NCI-H524 treated with DMSO at 0.1 percent for 48 hours (cell line): ENCODE measurements around the gene HDAC10.

Experiments
- DNase-seq: peaks from one replicate; lab custom pipeline; 2025; lab: John Stamatoyannopoulos, UW

Gene HDAC10

DNA sequence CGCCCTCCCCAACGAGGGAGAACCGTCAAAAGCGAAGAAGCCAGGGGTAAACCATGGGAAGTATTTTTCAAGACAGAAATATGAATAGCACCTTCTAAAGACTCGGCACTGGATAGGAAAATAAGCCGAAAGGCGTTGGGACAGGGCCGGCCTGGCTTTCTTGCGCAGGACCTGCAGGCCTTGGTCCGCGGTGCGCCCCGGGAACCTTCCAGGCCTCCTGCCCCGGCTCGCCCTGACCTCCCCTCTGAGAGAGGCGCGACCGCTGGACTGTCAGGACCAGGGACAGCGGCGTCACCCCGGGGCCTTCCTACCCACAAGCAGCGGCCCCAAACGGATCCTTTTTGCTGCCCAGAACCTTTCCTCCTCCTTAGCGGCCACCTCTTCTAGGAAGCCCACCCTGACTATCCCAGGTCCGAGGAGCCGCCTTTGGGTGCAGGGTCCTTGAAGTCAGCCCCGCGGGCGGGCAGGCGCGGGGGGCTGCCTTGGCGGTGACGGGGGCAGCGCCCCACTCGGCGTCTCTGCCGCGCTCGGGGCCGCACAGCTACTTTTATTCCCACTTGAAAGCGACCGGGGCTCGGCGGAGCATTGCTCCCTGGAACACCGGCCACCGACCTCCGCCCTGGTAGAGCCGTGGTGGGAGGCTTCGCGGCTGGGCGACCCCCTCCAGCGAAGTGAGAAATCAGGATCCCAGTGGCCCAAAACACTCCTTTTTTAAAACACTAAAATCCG lies 19.8 kb upstream of the HDAC10 start:
- DNase-seq: no peak

DNA sequence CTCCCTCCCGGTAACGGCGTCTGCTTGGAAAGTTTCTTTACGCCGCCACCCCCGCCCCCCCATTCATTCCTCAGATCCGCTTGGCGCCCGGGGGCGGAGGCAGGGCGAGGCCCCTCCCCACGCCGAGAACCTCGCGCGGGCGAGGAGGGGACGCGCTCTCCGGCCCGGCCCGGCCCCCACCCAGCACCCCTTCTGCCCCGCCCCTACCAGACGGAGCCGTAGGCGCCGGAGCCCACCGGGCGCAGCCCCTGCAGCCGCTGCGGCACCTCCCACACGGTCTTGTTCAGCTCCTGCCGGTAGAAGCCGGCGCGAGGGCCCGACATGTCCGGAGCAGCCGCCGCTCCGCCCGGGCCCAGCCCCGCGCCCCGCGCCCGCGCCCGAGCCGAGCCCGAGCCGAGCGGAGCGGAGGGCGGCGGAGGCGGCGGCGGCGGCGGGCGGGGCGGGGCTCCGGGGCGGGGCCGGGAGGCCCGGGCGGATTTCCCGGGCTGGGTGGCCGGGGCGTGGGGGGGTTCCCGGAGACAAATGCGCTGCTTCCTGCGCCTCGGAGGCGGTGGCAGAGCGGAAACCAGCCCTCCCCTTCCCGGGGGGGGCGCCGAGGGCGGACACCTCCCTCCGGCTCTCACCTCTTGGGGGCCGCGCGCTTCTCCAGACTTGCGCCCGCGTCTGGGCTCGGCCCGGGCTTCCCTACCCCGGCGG lies 19.1 kb upstream of the HDAC10 start, which contains the start of gene MAPK11:
MAPK11 (minus strand) TSS at position 411 of the 696 bp plus-strand sequence; CDS start at position 323, 88 bp downstream.
- DNase-seq: no peak

DNA sequence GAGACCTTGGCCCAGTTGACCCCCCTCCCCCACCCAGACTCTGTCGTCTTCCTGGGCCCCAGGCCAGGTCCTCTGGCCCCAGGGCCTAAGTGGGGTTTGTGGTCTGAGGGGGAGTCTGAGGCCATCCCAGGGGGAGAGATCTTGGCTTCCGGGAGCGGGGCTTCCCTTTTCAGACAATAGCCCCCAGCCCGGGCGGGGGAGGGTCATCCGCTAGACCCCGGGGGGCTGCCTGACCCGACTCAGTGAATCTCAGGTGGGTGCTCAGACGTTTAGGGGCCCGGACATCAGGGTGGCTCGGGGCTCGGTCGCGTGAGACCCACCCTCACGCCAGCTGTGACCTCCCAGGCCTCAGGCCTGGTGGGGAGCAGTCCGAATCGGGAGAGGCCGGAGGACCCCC lies 18.5 kb upstream of the HDAC10 start:
- no peak for DNase-seq

DNA sequence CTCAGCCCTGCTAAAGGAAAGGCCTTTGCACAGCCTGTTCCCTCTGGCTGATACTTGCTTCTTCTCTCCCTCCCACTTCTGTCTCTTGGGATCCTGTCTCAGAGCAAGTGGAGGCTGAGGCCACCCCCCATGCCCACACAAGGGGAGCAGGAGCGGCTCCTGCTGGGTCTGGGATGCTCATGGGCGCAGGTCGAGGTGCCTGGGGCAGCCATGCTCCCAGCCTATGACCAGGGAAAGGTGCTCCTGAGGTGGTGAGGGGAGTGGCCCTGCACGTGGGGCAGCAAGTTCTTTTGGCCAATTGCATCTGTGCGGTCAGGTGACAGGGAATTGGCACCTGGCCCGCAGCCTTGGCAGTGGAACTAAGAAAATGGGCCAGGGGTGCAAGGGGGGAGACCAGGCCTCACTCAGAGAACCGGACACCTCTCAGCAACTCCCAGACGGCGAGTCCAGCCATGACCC lies 17.6 kb upstream of the HDAC10 start:
- no peak for DNase-seq

DNA sequence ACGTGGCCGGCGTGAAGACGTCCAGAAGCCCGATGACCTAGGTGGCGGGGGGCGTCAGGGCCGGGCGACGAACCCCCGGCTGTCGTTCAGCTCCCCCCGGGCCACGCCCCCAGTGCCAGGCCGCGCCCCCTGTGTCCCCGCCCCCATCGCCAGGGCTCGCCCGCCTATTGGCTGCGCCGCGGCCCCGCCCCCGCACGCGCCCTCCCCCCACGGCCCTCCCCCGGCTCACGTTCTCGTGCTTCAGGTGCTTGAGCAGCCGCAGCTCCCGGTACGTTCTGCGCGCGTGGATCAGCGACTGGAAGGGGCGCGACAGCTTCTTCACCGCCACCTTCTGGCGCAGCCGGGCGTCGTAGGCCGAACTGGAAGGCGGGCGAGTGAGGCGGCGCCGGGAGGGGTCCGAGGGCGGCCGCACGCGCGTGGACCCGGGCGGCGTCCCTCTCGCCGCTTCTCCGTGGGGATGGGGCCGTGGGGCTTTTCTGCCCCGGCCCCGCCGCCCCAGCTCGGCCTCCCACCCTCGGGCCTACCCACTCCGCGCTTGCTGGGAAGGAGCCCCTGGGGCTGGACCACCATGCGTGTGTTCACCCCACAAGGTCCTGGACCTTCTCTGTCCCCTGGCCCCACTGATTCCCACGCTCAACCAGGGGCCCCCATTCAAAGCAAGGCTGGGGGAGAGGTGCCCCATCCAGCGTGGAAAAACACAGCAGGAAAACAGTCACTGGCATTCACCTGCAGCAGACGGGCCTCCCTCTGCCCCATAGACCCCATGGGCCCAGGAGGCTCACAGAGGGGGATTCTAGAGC lies 16.7 kb upstream of the HDAC10 start:
- DNase-seq: no peak

DNA sequence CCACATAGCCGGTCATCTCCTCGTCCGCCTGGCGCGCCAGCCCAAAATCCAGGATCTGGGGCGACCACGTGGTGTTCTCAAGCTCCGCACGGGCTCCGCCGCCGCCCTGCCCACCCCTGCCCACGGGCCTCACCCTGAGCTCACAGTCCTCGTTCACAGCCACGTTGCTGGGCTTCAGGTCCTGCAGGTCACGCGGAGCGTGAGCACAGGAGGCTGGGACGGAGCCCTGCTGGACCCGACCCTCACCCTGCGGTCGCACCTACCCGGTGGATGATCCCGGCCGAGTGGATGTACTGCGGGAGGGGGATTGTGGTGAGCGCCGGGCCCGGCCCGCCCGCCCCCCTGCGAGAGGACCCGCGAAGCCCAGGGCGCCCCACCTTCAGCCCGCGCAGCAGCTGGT lies 15.9 kb upstream of the HDAC10 start:
- no peak for DNase-seq

DNA sequence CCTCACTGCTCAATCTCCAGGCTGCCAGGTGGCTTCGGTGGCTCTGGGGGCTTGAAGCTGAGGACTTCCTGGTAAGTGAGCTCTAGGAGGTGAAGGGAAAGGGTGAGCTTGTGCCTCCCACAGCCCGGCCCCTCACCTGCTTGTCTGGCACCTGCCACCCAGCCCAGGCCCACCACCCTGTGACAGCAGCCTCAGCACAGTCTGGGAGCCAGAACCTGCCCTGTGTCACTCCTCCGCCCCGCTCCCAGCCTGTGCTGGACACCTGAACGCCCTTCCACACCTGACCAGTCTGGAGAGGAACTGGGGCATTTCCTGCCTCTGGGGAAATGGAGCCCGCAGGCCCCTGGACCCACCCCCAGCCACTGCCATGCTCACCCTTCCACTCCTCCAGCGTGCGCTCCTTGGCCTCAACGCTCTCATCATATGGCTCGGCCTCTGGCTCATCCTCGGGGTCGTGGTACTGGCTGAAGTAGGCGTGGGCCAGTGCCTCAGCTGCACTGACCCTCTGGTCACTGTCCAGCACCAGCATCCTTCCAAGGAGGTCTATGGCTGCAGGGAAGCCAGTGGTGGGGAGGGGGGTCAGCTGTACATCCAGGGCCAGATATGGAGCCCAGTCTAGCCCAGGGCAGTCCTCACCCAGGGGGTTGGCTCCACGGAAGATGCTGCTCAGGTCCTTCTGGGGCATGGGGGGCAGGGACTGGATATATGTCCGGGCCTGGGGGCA lies 14.0 kb upstream of the HDAC10 start:
- DNase-seq: no peak

DNA sequence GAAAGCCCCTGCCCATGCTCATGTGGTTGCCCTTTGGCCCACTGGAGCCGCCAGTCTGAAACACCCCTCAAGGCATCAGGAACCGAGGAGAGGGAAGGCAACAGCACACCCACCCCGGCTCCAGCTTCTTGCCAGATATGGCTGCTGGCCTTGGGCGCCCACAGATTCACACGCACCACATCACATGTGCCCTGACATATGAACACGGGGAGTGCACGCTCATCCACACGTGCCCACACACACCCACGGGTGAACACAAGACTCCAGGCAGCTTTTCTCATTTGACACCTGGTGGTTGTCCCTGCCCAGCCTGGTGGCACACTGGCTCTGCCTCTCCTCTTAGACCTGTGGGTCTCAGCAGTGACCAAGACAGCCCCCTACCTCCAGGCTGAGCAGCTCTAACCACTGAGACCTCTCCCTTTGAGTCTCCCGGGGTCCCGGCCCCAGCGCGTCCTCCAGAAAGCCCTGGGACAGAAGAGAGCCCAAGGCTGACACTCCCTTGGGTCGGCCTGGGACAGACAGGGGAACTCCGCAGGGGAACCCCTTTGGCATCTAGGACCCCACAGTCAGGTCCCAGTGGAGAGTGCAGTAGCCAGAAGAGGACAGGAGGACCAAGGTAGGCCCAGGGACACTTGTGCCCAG lies 13.2 kb upstream of the HDAC10 start:
- no peak for DNase-seq

DNA sequence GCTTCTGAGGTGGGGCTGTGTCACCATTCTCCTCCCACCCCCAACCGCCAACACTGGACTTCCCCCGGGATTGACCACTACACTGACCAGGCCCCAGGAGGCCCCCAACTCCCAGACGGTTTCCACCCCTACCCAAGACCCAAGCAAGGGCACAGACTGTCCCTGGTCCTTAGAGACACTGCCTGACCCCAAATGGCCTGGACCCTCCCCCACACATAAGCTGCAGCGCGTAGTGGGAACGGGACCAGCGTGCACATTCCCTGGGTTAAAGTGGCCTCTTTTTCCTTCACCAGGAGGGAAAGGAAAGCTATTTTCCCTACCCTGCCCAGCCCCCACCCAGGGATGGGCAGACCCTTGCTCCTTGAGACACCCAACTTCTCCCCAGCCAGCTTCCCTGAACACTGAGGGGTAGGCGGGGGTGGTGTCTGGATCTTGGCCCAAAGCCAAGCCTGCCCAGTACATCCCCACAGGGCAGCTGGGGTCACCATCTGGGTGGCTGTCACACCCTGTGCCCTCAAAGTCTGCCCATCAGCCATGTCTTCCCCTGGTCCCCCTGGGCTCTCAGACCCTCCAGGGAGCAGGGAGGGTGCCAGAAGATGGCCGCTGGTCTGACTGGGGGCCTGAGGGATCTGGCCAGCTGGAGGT lies 12.0 kb upstream of the HDAC10 start:
- DNase-seq: no peak

DNA sequence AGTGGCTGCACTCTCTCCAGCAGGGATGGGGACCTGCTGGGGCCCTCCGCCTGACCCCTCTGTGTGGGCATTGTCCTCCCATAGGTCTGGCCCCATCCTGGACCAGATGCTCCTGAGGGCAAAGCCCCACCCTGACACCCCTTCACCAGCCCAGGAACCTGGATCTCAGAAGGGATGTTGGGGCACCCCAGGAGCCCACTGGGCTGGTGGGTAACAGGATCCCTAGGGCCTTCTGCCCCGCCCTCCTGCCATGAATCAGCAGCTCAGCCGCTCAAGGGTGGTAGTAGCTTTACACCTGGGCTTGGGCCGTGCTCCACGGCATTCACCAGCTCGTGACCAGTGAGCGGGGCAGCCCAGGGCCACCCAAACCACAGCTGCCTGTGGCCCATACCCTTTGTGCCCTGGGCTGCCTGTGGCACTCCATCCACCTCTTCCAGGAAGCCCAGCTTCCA lies 11.4 kb upstream of the HDAC10 start:
- no peak for DNase-seq

DNA sequence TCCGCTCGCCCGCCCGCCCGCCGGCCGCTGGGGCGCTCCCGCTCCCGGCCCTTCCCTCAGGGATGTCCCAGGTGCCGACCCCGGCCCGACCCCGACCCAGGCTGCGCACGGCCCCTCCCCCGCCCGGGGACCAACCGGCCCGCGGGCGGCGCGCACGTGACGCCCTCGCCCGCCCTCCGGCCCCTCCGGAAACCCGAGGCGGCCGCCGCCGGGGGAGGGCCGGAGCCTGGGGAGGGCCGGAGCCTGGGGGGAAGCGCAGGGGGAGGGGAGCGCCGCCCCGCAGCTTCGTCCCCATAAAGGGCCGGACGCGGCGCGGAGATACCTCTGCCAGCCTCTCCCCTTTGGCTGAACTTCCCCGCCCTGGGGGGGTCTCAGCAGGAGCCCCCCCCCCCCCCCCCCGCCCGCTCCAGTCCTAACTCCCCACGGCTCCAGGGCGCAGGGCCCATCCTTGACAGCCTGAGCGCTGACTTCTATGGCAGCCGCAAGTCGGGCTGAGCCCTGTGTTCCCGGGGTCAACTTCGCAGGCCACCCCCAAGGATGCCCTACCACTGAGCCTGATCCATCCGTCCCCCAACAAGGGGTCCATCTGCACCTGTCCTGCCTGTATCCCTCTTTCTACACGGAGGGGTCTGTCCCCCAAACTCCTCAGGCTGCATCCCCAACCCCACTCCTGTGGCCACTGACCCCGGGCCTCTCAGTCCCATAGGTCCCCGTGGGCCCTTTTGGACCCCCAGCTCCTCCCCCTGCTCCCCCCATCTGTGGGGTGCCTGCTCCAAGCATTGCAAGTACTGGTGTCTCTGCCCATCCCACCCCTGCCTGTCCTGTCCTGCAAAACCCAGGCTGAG lies 10.8 kb upstream of the HDAC10 start, which contains the start of gene MAPK12:
MAPK12 (minus strand) TSS at position 69 of the 845 bp plus-strand sequence. CDS start 174 bp downstream, outside the sequence.
- DNase-seq: no peak

DNA sequence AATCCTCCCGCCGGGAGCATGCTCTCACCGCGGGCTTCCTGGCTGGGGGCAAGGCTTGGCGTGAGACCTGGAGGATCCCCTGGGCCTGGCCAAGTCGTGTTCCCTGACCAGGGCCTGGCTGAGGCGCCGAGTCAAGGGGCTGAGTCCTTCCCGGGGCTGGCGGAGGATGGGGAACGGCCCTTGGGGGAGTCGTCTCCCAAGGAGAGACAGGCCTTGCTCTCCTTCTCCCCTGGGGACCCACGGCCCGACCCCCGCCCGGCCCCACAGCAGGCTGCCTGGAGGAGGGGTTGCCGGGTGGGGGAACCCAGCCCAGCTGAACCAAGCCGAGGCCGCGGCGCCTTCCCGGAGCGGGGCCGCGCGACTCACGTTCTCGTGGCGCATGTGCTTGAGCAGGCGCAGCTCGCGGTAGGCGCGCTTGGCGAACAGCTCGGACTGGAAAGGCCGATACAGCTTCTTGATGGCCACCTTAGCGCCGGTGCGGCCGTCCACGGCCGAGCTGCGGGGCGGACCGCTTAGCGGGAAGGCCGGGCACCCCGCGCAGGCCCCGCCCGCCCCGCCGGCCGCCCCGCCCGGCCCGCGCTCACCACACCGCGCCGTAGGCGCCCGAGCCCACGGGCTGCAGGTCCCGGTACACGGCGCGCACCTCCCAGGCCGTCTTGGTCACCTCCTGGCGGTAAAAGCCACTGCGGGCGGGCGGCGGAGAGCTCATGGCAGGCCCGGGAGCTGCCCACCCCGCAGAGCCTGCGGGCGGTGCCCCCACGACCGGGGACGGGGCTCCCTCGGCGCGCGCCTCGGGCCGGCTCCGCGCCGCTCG lies 9.9 kb upstream of the HDAC10 start:
- no peak for DNase-seq

DNA sequence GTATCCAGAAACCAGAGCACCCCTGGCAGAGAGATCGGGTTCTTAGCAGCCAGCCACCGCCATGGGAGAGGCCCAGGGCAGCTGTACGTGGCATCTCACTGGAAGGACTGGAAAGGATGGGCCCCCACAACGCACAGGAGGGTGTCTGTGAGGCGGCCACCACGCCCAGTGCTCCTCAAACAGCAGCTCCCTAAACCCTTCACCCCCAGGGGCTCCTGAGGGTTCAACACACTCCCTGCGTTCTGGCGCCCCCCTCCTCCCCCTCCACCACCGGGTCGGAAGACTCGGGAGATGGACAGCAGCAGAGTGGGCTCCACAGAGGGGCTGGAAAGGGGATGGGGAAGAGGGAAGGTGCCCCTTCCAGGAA lies 9.4 kb upstream of the HDAC10 start:
- DNase-seq: no peak

DNA sequence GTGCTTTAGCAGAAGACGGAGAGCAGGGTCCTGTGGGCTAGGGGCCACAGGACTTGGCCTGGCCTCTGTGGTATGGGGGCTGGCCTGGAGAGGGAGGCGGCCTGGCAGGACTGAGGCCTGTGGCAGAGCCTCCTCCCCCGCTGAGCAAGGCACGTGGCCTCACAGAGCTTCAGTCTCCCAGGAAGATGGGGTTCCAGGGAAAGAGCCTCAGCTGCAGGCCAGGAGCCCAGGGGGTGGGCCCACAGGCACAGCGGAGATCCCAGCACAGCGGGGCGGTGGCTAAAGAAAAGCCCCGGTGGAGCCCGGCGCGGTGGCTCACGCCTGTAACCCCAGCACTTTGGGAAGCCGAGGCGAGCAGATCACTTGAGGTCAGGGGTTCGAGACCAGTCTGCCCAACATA lies 8.2 kb upstream of the HDAC10 start:
- DNase-seq: no peak

DNA sequence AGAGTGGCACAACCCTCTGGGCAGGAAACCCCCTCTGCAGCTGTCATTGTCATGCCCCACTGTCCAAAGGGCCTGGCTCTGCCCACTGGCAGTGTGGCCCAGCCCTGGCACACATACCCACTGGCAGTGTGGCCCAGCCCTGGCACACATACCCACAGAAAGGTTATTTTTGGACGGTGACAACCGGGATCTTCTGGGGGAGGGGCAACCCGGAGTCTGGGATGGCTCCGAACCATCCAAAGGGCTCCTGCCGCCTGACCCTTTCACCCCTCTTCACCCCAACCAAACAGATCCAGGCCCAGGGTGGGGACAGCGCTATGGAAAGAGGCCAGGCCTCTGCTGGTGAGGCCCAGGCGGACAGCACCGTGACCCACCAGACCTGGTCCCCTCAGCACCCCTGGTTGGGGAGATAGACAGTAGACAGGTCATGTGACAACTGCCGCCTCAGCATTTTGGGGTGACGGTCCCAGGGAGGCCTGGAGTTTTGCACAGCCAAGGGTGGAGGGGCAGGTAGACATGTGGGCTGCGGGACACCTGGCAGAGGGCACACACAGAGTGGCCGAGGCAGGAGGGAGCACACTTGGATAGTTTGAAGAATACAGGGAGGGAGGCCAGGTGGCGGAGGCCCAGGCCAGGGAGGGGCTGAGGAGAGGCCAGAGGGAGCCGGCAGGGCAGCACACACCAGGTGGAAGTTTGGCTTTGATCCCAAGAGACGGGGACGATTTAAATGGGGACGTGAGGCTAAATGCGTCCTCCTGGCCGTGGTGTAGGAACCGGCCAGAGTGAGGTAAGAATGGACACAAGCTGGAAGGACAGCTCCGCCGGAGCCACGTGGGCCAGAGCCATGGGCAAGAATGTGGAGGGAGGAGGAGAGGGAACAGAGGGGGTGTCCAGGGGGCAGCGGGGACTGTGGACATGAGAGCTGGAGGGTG lies 7.6 kb upstream of the HDAC10 start:
- no peak for DNase-seq

DNA sequence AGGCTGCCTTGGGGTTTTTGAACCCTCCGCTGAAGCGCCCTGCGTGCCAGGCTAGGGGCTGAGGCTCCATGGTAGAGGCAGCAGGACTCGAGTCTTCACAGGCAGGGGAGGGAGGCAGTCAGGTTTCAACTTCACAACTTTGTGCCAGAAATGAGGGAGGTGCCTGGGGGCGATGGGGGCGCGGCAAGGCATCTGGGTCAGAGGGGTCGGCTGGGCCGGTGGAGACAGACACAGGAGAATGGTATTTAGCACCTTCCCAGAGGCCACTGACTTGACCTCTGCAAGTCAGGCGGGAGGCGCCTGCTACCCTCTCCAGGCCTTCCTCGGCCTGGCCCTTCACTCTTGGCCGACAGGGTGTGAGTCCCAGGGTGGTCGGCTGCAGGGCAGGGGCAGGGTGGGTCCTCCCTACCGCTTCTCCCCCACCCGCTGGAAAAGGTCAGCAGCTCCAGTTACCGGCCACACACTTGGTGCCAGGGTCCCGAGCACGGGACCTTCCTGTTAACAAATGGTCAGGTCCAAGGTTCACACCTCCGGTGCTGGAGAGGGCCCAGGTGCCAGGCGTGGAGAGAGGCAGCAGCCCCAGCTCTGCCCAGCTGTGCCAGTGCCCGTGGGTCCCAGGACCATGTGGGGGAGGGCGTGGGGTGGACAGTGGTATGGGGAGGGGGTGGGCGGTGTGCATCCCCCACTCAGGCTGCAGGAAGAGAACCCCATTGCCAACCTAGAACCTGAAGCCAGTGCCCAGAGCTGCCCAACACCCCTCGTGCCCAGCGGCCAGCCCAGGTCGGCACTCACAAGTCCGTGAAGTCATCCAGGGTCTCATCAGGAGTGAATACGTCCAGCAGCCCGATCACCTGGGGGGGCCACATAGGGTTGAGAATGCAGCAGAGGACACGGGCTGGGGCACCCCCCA lies 6.6 kb upstream of the HDAC10 start:
- DNase-seq: no peak

DNA sequence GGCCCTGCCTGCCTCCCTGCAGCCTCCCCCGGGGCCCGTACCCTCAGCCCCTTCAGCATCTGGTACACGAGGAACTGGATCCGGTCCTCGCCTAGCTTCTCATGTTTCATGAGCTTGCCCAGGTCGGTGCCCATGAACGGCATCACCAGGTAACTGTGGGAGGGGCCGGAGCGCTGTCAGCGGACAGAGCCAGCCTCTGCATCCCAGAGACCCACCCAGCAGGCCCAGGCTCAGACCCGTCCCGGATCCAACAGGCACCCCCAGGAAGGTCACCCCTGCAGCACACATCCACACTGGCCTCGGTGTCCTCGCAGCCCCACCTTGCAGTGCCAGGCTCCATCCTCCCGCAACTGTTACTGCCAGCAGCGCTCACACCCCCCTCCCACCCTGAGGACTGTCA lies 6.0 kb upstream of the HDAC10 start:
- DNase-seq: no peak
